ENCODE data around the gene CD9.

CD9 gene

DNA sequence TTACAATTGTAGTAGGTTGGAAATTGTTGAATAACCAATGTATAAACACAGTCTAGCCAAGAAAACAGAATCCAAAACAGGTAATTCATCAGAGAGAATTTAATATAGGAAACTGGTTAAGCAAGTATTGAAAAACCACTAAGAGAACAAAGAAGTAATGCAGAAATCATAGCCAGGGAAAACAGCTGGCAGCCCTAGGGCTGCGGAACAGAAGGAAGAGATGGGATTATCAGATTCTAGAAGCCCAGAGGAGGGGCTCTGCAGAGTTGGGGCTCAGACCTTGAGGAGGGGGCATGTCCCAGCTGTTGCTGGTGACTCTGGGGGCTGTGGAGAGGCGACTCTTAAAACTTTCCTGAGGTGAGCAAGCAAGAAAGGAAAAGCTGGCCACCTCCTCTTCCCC is 49.4 kb downstream of the CD9 start:
- TF ChIP-seq, protein P1, sequence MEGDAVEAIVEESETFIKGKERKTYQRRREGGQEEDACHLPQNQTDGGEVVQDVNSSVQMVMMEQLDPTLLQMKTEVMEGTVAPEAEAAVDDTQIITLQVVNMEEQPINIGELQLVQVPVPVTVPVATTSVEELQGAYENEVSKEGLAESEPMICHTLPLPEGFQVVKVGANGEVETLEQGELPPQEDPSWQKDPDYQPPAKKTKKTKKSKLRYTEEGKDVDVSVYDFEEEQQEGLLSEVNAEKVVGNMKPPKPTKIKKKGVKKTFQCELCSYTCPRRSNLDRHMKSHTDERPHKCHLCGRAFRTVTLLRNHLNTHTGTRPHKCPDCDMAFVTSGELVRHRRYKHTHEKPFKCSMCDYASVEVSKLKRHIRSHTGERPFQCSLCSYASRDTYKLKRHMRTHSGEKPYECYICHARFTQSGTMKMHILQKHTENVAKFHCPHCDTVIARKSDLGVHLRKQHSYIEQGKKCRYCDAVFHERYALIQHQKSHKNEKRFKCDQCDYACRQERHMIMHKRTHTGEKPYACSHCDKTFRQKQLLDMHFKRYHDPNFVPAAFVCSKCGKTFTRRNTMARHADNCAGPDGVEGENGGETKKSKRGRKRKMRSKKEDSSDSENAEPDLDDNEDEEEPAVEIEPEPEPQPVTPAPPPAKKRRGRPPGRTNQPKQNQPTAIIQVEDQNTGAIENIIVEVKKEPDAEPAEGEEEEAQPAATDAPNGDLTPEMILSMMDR (IDR thresholded peaks at IDR 0.05; ENCODE audit: low read depth, low read length): no peak
- no peak overlapping the region for H3K4me3 ChIP-seq (ENCODE audit: low read depth, low read length)

DNA sequence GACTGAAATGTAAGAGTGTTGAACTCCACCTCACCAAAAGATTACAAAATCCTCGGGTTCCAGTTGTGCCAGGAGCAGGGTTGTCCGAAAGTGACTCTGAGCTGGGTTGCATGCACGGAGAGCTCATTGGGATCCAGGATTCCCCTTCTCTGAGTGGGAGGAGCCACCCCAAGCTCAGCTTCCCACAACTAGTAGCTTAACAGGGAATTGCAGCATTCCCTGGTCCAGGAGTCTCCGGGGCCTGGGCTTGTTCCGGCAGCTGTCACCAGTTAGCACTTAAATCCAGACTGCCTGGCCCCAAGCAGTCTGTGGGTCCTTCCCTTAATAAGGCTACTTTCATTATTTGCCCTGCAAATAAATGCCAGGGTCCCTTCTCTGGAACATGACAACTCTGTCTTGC is 50.1 kb downstream of the CD9 start:
- TF ChIP-seq, protein P1 (IDR thresholded peaks at IDR 0.05; ENCODE audit: low read depth, low read length): no peak
- H3K4me3 ChIP-seq (ENCODE audit: low read depth, low read length): no peak overlapping the region

DNA sequence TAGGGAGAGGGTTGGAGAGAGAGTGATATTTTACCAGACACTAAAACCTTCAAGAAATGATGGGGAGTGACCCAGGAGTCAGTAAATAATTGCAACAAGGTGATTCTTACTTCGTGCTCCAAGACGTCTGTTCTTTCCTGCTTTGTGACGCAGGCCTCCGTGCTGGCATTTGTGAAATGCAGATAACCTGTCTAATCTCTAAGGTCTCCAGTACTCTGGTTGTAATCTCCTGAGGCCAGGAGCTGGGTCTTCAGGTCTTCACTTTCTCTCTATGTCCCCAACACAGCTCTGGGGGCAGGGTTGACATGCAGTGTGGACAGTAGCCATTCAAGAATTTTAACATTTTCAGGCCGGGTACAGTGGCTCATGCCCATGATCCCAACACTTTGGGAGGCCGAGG is 53.1 kb downstream of the CD9 start:
- no peak overlapping the region for H3K4me3 ChIP-seq (ENCODE audit: low read depth, low read length)
- TF ChIP-seq, protein P1 (IDR thresholded peaks at IDR 0.05; ENCODE audit: low read depth, low read length): no peak

DNA sequence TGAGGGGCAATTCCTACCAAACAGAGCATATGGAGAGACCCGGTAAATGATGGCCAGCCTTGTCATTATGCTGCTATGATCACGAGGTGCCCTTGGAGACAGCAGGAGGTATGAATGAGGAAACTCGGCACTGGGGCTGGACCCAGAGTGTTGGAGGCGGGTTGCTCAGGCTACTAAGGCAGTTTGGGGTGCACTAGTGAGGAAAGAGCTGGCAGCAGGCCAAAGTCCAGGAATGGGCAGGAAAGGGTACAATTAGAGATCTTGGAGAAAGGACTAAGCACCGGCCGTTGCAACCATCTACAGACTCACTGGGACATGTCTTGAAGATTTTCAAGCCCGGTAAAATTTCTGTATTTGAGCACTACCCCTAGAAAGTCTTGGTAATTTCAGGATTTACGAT is 54.3 kb downstream of the CD9 start:
- H3K4me3 ChIP-seq (ENCODE audit: low read depth, low read length): no peak overlapping the region
- TF ChIP-seq, protein P1 (IDR thresholded peaks at IDR 0.05; ENCODE audit: low read depth, low read length): no peak

DNA sequence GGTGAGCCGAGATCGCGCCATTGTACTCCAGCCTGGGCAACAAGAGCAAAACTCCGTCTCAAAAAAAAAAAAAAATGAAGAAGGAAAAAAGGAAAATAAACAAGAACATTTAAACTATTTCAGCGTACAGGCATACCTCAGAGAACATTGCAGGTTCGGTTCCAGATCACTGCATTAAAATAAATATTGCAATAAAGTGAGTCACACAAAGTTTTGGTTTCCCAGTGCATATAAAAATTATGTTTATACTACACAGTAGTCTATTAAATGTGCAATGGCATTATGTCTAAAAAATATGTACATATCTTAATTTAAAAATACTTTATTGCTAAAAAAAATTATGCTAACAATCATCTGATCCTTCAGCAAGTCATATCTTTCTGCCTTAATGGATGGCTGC is 56.8 kb downstream of the CD9 start:
- no peak overlapping the region for H3K4me3 ChIP-seq (ENCODE audit: low read depth, low read length)
- TF ChIP-seq, protein P1 (IDR thresholded peaks at IDR 0.05; ENCODE audit: low read depth, low read length): no peak

DNA sequence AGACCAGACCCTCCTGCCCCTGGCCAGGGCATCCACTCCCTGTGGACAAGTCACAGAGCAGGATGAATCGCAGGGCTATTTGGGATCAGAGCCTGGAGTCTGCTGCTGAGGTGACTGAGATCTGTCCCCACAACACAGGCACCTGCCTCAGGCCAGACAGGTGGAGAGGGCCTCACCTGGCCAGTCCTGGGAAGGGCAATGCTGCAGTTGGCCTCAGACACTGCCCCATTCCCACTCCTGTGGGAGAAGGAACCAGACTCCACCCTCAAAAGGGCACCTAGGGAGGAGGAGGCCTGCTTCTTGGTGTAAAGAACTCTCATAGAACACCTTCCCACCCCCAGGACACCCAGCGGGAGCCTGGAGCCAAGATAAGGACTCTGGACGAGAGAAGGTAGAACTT is 62.0 kb downstream of the CD9 start:
- TF ChIP-seq, protein P1 (IDR thresholded peaks at IDR 0.05; ENCODE audit: low read depth, low read length): no peak
- no peak overlapping the region for H3K4me3 ChIP-seq (ENCODE audit: low read depth, low read length)

DNA sequence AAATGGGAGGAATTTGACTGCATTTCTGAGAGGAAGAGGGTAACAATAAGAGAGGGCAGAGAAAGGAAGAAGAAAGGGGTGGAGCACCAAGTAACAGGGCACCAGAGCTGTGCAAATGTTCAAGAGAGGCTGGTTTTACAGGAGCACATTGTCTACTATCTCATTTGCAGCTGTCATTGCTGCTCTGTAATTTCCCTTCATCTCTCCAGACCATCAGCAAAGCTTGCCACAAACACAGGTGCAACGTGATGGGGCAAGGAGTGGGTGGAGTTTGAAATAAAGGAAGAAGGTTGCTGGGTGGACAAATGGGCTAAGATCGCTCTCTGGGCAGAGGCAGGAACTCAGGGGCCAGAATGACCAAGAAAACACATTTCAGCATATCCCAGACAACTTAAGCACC is 62.4 kb downstream of the CD9 start:
- TF ChIP-seq, protein P1 (IDR thresholded peaks at IDR 0.05; ENCODE audit: low read depth, low read length): no peak
- H3K4me3 ChIP-seq (ENCODE audit: low read depth, low read length): no peak overlapping the region

Measured in WI38 (cell line).